Measurements from ENCODE around the gene MOAP1. TPM values are rescaled to one million over a fixed set of nuclear protein-coding genes. Genes with fewer than 3 reads are reported as not detected.

The MOAP1 gene
- total RNA-seq: 10 to 100 TPM; 12.6 to 31.6 (median 27.4) TPM

- TF ChIP-seq CTCF (IDR thresholded peaks at IDR 0.05; ENCODE audit: low read depth): no peak
These were observed at the start of gene MOAP1, which contains the start of gene LYSET for GRCh38 chr14:93184391-93185348. Gene MOAP1, minus strand, starts transcription at chr14:93184897. Its CDS starts 655 bp downstream, at chr14:93184242. Gene LYSET, plus strand, starts transcription at chr14:93185317. Its CDS starts 89 bp downstream, at chr14:93185406.

- no peak for TF ChIP-seq CTCF (IDR thresholded peaks at IDR 0.05; ENCODE audit: low read depth)
These were observed 47.5 kb upstream of the MOAP1 start for GRCh38 chr14:93232159-93232558.

GRCh38 chr14:93231129-93231979, 46.7 kb upstream of the MOAP1 start:
- TF ChIP-seq CTCF (IDR thresholded peaks at IDR 0.05; ENCODE audit: low read depth): no peak

GRCh38 chr14:93230539-93230938, 45.8 kb upstream of the MOAP1 start:
- no peak for TF ChIP-seq CTCF (IDR thresholded peaks at IDR 0.05; ENCODE audit: low read depth)

GRCh38 chr14:93228550-93228949, 43.9 kb upstream of the MOAP1 start:
- TF ChIP-seq CTCF (IDR thresholded peaks at IDR 0.05; ENCODE audit: low read depth): no peak

GRCh38 chr14:93223565-93223964, 38.9 kb upstream of the MOAP1 start:
- no peak for TF ChIP-seq CTCF (IDR thresholded peaks at IDR 0.05; ENCODE audit: low read depth)

- no peak for TF ChIP-seq CTCF (IDR thresholded peaks at IDR 0.05; ENCODE audit: low read depth)
These were observed 35.8 kb upstream of the MOAP1 start for GRCh38 chr14:93220509-93220908.

Data from subcutaneous adipose tissue (tissue), 4 donors.